Hippocampal formation (tissue), 2 donors: ENCODE data around the gene COX19.
"Not testable (repeated sequence)": the region's sequence is repeated elsewhere in the genome, so short reads cannot be mapped to it uniquely, and the experiment has no call there.

ENCODE experiments used
- DNase-seq, 2 donors: peaks; one replicate each; lab custom pipeline; 2025; lab: John Stamatoyannopoulos, UW

Gene COX19

GRCh38 chr7:924541-925231, 50.7 kb downstream of the COX19 start:
- no peak for DNase-seq

GRCh38 chr7:924042-924441, 51.3 kb downstream of the COX19 start:
- DNase-seq = not testable (repeated sequence)

- DNase-seq = no peak
Measured at GRCh38 chr7:923108-924041, 52.0 kb downstream of the COX19 start.

GRCh38 chr7:922334-923107, 52.8 kb downstream of the COX19 start:
- DNase-seq = no peak

- no peak for DNase-seq
Measured at GRCh38 chr7:921581-922333, 53.6 kb downstream of the COX19 start.

GRCh38 chr7:921071-921461, 54.3 kb downstream of the COX19 start:
- DNase-seq = no peak

GRCh38 chr7:920351-921070, 54.8 kb downstream of the COX19 start:
- DNase-seq = no peak

GRCh38 chr7:919924-920341, 55.4 kb downstream of the COX19 start:
- no peak for DNase-seq

- DNase-seq = no peak
Measured at GRCh38 chr7:919114-919442, 56.3 kb downstream of the COX19 start.

- DNase-seq = no peak
Measured at GRCh38 chr7:918441-919113, 56.8 kb downstream of the COX19 start.

GRCh38 chr7:918118-918425, 57.3 kb downstream of the COX19 start:
- DNase-seq = no peak

- no peak for DNase-seq
Measured at GRCh38 chr7:917255-918117, 57.9 kb downstream of the COX19 start.

- DNase-seq = no peak
Measured at GRCh38 chr7:916291-916941, 58.9 kb downstream of the COX19 start.
